ENCODE results near the gene VTI1A.

GRCh38 chr10:112728997-112729396 is 282.0 kb downstream of the VTI1A start:
- TF ChIP-seq CTCF (IDR thresholded peaks at IDR 0.05) (no peak), POLR2A (IDR thresholded peaks at IDR 0.05) (no peak)
